ENCODE data around the gene CCDC86. TPM values are rescaled to one million over a fixed set of nuclear protein-coding genes. Genes with fewer than 3 reads are reported as not detected.

The CCDC86 gene
- polyA plus RNA-seq, 1 of the 3 experiments (the other 2 are of a cell fraction), result 34.7 TPM

GRCh38 chr11:60849641-60850520 lies 8.0 kb downstream of the CCDC86 start:
- POLR2A ChIA-PET, result no interaction called here

More at GRCh38 chr11:60849641-60850520, 8.0 kb downstream of the CCDC86 start:
- no peak overlapping the region for H3K4me3 ChIP-seq (ENCODE audit: low read depth in 2 of 2, low read length in 1 of 2)
- no peak for TF ChIP-seq FOXM1 (IDR thresholded peaks at IDR 0.05; ENCODE audit: low read depth)
- TF ChIP-seq, protein P1, sequence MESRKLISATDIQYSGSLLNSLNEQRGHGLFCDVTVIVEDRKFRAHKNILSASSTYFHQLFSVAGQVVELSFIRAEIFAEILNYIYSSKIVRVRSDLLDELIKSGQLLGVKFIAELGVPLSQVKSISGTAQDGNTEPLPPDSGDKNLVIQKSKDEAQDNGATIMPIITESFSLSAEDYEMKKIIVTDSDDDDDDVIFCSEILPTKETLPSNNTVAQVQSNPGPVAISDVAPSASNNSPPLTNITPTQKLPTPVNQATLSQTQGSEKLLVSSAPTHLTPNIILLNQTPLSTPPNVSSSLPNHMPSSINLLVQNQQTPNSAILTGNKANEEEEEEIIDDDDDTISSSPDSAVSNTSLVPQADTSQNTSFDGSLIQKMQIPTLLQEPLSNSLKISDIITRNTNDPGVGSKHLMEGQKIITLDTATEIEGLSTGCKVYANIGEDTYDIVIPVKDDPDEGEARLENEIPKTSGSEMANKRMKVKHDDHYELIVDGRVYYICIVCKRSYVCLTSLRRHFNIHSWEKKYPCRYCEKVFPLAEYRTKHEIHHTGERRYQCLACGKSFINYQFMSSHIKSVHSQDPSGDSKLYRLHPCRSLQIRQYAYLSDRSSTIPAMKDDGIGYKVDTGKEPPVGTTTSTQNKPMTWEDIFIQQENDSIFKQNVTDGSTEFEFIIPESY (IDR thresholded peaks at IDR 0.05; ENCODE audit: borderline replicate concordance, low read depth), result no peak
- no peak for TF ChIP-seq RCOR1 (IDR thresholded peaks at IDR 0.05; ENCODE audit: low read length)
- TF ChIP-seq, protein P2, sequence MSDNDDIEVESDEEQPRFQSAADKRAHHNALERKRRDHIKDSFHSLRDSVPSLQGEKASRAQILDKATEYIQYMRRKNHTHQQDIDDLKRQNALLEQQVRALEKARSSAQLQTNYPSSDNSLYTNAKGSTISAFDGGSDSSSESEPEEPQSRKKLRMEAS (IDR thresholded peaks at IDR 0.05; ENCODE audit: low read depth), result no peak
- TF ChIP-seq GATA2 (CRISPR knock-in tag; IDR thresholded peaks at IDR 0.05), result no peak
- no peak for TF ChIP-seq IRF3 (IDR thresholded peaks at IDR 0.05; ENCODE audit: low read depth, low read length)
- TF ChIP-seq, protein P3, sequence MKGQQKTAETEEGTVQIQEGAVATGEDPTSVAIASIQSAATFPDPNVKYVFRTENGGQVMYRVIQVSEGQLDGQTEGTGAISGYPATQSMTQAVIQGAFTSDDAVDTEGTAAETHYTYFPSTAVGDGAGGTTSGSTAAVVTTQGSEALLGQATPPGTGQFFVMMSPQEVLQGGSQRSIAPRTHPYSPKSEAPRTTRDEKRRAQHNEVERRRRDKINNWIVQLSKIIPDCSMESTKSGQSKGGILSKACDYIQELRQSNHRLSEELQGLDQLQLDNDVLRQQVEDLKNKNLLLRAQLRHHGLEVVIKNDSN (IDR thresholded peaks at IDR 0.05; ENCODE audit: borderline replicate concordance, low read depth), result no peak
- no peak for TF ChIP-seq TCF12 (IDR thresholded peaks at IDR 0.05)
- TF ChIP-seq JUND (IDR thresholded peaks at IDR 0.05), result no peak
- TF ChIP-seq CHD2 (IDR thresholded peaks at IDR 0.05; ENCODE audit: low read length, partially characterized antibody), result no peak
- TF ChIP-seq EP300 (IDR thresholded peaks at IDR 0.05; ENCODE audit: borderline replicate concordance in 1 of 2, low read depth in 1 of 2, low read length in 1 of 2), result no peak
- TF ChIP-seq EZH2phosphoT487 (IDR thresholded peaks at IDR 0.05; ENCODE audit: borderline replicate concordance, low read depth), result no peak
- TF ChIP-seq, protein P4, sequence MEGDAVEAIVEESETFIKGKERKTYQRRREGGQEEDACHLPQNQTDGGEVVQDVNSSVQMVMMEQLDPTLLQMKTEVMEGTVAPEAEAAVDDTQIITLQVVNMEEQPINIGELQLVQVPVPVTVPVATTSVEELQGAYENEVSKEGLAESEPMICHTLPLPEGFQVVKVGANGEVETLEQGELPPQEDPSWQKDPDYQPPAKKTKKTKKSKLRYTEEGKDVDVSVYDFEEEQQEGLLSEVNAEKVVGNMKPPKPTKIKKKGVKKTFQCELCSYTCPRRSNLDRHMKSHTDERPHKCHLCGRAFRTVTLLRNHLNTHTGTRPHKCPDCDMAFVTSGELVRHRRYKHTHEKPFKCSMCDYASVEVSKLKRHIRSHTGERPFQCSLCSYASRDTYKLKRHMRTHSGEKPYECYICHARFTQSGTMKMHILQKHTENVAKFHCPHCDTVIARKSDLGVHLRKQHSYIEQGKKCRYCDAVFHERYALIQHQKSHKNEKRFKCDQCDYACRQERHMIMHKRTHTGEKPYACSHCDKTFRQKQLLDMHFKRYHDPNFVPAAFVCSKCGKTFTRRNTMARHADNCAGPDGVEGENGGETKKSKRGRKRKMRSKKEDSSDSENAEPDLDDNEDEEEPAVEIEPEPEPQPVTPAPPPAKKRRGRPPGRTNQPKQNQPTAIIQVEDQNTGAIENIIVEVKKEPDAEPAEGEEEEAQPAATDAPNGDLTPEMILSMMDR (IDR thresholded peaks at IDR 0.05), result no peak
- TF ChIP-seq FOSL2 (IDR thresholded peaks at IDR 0.05; ENCODE audit: borderline replicate concordance, low read depth), result no peak
- no peaks in the 10 kb centered on the region for H3K9me2 ChIP-seq
- no peak for DNase-seq
- H3K4me1 ChIP-seq (ENCODE audit: control insufficient read depth in 1 of 2, insufficient read depth in 2 of 2, low read depth in 1 of 2, low read length in 1 of 2), result peaks cover 0 to 8% of the 10 kb centered on the region in 2 experiments; a peak in 2 of 4 replicates
- peaks cover 14% of the 10 kb centered on the region; the same call in 1 of the 2 replicates for H3K79me2 ChIP-seq (ENCODE audit: insufficient read depth)
- H4K20me1 ChIP-seq (ENCODE audit: insufficient read depth), result no peaks in the 10 kb centered on the region; the same call in 1 of the 2 replicates
- H3K27me3 ChIP-seq (ENCODE audit: insufficient read depth), result no peaks in the 10 kb centered on the region
- H3K36me3 ChIP-seq (replicated peaks in 1 of 2; ENCODE audit: control insufficient read depth in 1 of 2, insufficient read depth in 2 of 2, low read length in 1 of 2), result peaks cover 0 to 41% of the 10 kb centered on the region in 2 experiments
- H3K4me2 ChIP-seq, result no peak overlapping the region
- CTCF ChIA-PET, result interaction anchor here (0.8 to 2.4 kb wide), 4 partner anchors 10 to 50 kb away, joined by 3 to 11 read pairs (median 6); no protein-coding TSS in a partner anchor
- no peak overlapping the region for H2AFZ ChIP-seq (ENCODE audit: low read depth)
- no peak overlapping the region for H3K9ac ChIP-seq
- no peaks in the 10 kb centered on the region for H3F3A ChIP-seq (replicated peaks; ENCODE audit: insufficient read depth)
- 87% methylated on average over 14 of the region's 29 CpGs for WGBS (ENCODE audit: low lambda C conversion rate)
- no peak overlapping the region for H3K27ac ChIP-seq (ENCODE audit: low read depth in 2 of 2, low read length in 1 of 2)
- no peaks in the 10 kb centered on the region for H3K9me3 ChIP-seq

Data from SK-N-SH (cell line).